ENCODE data around the gene KBTBD4. TPM values are rescaled to one million over a fixed set of nuclear protein-coding genes. Genes with fewer than 3 reads are reported as not detected.

KBTBD4 gene
- total and polyA plus RNA-seq, 8 donors: 13.3 to 21.5 (median 19.5) TPM

- Histone ChIP-seq H3K36me3 (no peaks in the 10 kb centered on the region), H3K4me1 (no peaks in the 10 kb centered on the region), H3K9me3 (no peaks in the 10 kb centered on the region), H3K27ac (no peak overlapping the region), H3K4me3 (no peak overlapping the region), H3K27me3 (no peaks in the 10 kb centered on the region)
- ATAC-seq (no peak), DNase-seq (no peak)
- TF ChIP-seq, protein P1, sequence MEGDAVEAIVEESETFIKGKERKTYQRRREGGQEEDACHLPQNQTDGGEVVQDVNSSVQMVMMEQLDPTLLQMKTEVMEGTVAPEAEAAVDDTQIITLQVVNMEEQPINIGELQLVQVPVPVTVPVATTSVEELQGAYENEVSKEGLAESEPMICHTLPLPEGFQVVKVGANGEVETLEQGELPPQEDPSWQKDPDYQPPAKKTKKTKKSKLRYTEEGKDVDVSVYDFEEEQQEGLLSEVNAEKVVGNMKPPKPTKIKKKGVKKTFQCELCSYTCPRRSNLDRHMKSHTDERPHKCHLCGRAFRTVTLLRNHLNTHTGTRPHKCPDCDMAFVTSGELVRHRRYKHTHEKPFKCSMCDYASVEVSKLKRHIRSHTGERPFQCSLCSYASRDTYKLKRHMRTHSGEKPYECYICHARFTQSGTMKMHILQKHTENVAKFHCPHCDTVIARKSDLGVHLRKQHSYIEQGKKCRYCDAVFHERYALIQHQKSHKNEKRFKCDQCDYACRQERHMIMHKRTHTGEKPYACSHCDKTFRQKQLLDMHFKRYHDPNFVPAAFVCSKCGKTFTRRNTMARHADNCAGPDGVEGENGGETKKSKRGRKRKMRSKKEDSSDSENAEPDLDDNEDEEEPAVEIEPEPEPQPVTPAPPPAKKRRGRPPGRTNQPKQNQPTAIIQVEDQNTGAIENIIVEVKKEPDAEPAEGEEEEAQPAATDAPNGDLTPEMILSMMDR (IDR thresholded peaks at IDR 0.05): no peak
- intact Hi-C loops (cut with DNase I): no loop called here
Observed at GRCh38 chr11:47609675-47610074, 30.9 kb upstream of the KBTBD4 start.

DNA sequence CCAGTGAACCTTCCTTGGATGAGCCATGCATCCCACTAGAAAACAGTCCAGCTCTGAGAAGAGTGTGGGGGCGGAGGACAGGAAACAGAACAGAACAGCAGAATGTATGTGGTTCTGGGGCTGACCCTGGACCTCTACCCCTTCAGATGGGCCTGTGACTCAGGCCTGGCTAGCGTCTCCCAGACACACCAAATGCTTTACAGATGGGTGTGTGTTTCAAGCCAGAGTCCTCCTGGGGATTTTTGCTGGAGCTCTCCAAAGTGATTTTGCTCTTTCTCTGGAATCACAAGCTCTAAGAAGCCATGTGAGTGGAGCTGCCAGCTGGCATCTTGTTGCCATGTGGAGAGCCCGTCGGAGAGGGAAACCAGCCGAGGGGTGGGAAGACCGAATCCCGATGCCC lies 28.6 kb upstream of the KBTBD4 start:
- Histone ChIP-seq H3K27ac (no peak overlapping the region), H3K9me3 (no peaks in the 10 kb centered on the region), H3K4me3 (no peak overlapping the region), H3K4me1 (no peaks in the 10 kb centered on the region), H3K27me3 (no peaks in the 10 kb centered on the region), H3K36me3 (no peaks in the 10 kb centered on the region)
- ATAC-seq (peak; percentile 81), DNase-seq (no peak)
- intact Hi-C loops (cut with DNase I): no loop called here
- TF ChIP-seq, protein P1 (IDR thresholded peaks at IDR 0.05): no peak

DNA sequence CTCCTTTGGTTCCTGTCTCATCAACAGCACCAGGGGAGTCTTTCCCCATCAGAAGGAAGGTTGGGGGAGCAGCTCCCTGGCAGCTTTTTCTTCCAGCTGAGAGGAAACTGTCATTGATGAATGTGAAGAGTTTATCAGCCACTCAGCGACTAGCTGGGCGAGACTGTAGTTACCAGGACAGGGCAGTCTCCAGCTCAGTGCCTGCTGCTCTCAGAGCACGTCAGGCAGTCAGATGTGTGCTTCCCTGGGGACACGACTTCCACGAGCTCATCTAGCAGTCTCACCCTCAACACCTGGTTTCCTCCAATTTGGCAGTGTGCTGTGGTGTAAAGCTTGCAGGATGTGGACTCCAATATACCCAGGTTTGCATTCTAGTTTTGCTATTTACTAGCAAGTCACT lies 28.0 kb upstream of the KBTBD4 start:
- Histone ChIP-seq H3K27ac (no peak overlapping the region), H3K36me3 (no peaks in the 10 kb centered on the region), H3K27me3 (no peaks in the 10 kb centered on the region), H3K4me3 (no peak overlapping the region), H3K9me3 (no peaks in the 10 kb centered on the region), H3K4me1 (no peaks in the 10 kb centered on the region)
- intact Hi-C loops (cut with DNase I): no loop called here
- ATAC-seq: no peak
- no peak for DNase-seq
- TF ChIP-seq, protein P1 (IDR thresholded peaks at IDR 0.05): no peak

- TF ChIP-seq, protein P1 (IDR thresholded peaks at IDR 0.05): no peak
- ATAC-seq: no peak
- intact Hi-C loops (cut with DNase I): no loop called here
- Histone ChIP-seq H3K27ac (no peak overlapping the region), H3K9me3 (no peaks in the 10 kb centered on the region), H3K4me1 (no peaks in the 10 kb centered on the region), H3K36me3 (no peaks in the 10 kb centered on the region), H3K27me3 (no peaks in the 10 kb centered on the region), H3K4me3 (no peak overlapping the region)
- no peak for DNase-seq
Observed at GRCh38 chr11:47605921-47606320, 27.2 kb upstream of the KBTBD4 start.

GRCh38 chr11:47603295-47603694 lies 24.5 kb upstream of the KBTBD4 start:
- Histone ChIP-seq H3K27me3 (no peaks in the 10 kb centered on the region), H3K4me3 (no peak overlapping the region), H3K27ac (no peak overlapping the region), H3K36me3 (no peaks in the 10 kb centered on the region), H3K4me1 (no peaks in the 10 kb centered on the region), H3K9me3 (no peaks in the 10 kb centered on the region)
- DNase-seq: no peak
- intact Hi-C loops (cut with DNase I): no loop called here
- TF ChIP-seq, protein P1 (IDR thresholded peaks at IDR 0.05): no peak
- ATAC-seq: no peak
